ENCODE measurements around the gene IRAK2. TPM values are rescaled to one million over a fixed set of nuclear protein-coding genes. Genes with fewer than 3 reads are reported as not detected.
"Not testable (repeated sequence)": the region's sequence is repeated elsewhere in the genome, so short reads cannot be mapped to it uniquely, and the experiment has no call there.

Gene IRAK2
- polyA plus RNA-seq, 1 experiment, result 2.5 TPM

GRCh38 chr3:10162185-10162584 is 2.5 kb upstream of the IRAK2 start:
- ChIA-PET POLR2A (interaction anchor here (0.6 kb wide), 1 partner anchor 17 kb away, joined by 3 read pairs; no protein-coding TSS in a partner anchor), CTCF (no interaction called here)
- H3K4me3 ChIP-seq (ENCODE audit: low read depth, low read length), result no peak overlapping the region
- H3K27me3 ChIP-seq (ENCODE audit: control insufficient read depth, insufficient read depth, low read length), result no peaks in the 10 kb centered on the region
- H3K36me3 ChIP-seq (ENCODE audit: control insufficient read depth, insufficient read depth, low read length), result no peaks in the 10 kb centered on the region
- TF ChIP-seq CTCF (IDR thresholded peaks at IDR 0.05; ENCODE audit: insufficient read depth, low read depth, low read length), result no peak
- no peak for DNase-seq (ENCODE audit: low read depth)

- H3K4me3 ChIP-seq (ENCODE audit: low read depth, low read length); H3K27me3 ChIP-seq (ENCODE audit: control insufficient read depth, insufficient read depth, low read length); H3K36me3 ChIP-seq (ENCODE audit: control insufficient read depth, insufficient read depth, low read length); DNase-seq (ENCODE audit: low read depth); POLR2A ChIA-PET: not testable (repeated sequence)
- CTCF ChIA-PET, result interaction anchor here (0.6 to 2.1 kb wide), 5 partner anchors 13 to 240 kb away, joined by 3 to 9 read pairs (median 3); no protein-coding TSS in a partner anchor
Observed at GRCh38 chr3:10164201-10164545, 546 bp upstream of the IRAK2 start.

GRCh38 chr3:10166213-10166604 is 1.5 kb downstream of the IRAK2 start:
- Histone ChIP-seq H3K36me3 (ENCODE audit: control insufficient read depth, insufficient read depth, low read length) (no peaks in the 10 kb centered on the region), H3K4me3 (ENCODE audit: low read depth, low read length) (no peak overlapping the region), H3K27me3 (ENCODE audit: control insufficient read depth, insufficient read depth, low read length) (no peaks in the 10 kb centered on the region)
- ChIA-PET CTCF (no interaction called here), POLR2A (no interaction called here)
- no peak for TF ChIP-seq CTCF (IDR thresholded peaks at IDR 0.05; ENCODE audit: insufficient read depth, low read depth, low read length)
- DNase-seq (ENCODE audit: low read depth), result no peak

GRCh38 chr3:10169000-10169496 is 4.3 kb downstream of the IRAK2 start:
- Histone ChIP-seq H3K27me3 (ENCODE audit: control insufficient read depth, insufficient read depth, low read length) (no peaks in the 10 kb centered on the region), H3K4me3 (ENCODE audit: low read depth, low read length) (no peak overlapping the region), H3K36me3 (ENCODE audit: control insufficient read depth, insufficient read depth, low read length) (no peaks in the 10 kb centered on the region)
- no peak for DNase-seq (ENCODE audit: low read depth)
- ChIA-PET POLR2A (no interaction called here), CTCF (no interaction called here)
- TF ChIP-seq CTCF (IDR thresholded peaks at IDR 0.05; ENCODE audit: insufficient read depth, low read depth, low read length), result no peak

- no peaks in the 10 kb centered on the region for H3K36me3 ChIP-seq (ENCODE audit: control insufficient read depth, insufficient read depth, low read length)
- no peak for TF ChIP-seq CTCF (IDR thresholded peaks at IDR 0.05; ENCODE audit: insufficient read depth, low read depth, low read length)
- CTCF ChIA-PET, result no interaction called here
- DNase-seq (ENCODE audit: low read depth), result no peak
- no peaks in the 10 kb centered on the region for H3K27me3 ChIP-seq (ENCODE audit: control insufficient read depth, insufficient read depth, low read length)
- POLR2A ChIA-PET, result no interaction called here
- H3K4me3 ChIP-seq (ENCODE audit: low read depth, low read length), result no peak overlapping the region
Observed at GRCh38 chr3:10170915-10171478, 6.3 kb downstream of the IRAK2 start.
